HepG2 (cell line): Measurements from ENCODE around the gene CST3. TPM values are rescaled to one million over a fixed set of nuclear protein-coding genes. Genes with fewer than 3 reads are reported as not detected.

Source experiments
- AKAP8 ChIP-seq: sonication (generic); formaldehyde crosslinking; IDR thresholded peaks from 2 replicates; pipeline ENCODE4 v1.5.1; 2020; ENCODE audit warnings: mild to moderate bottlenecking, missing genetic modification reagents
- ARNT2 ChIP-seq: sonication (generic); formaldehyde crosslinking; IDR thresholded peaks from 2 replicates; pipeline ENCODE4 v1.8.0; 2022; ENCODE audit warnings: mild to moderate bottlenecking, low read depth, missing genetic modification reagents, moderate library complexity
- BCL6 ChIP-seq: IDR thresholded peaks from 2 replicates; pipeline ENCODE4 v1.6.1; 2016; ENCODE audit warnings: missing genetic modification reagents, missing compliant biosample characterization
- CHCHD3 ChIP-seq: sonication (generic); formaldehyde crosslinking; IDR thresholded peaks from 2 replicates; pipeline ENCODE4 v1.8.0; 2022; ENCODE audit warnings: mild to moderate bottlenecking, missing genetic modification reagents, moderate library complexity
- CHD4 ChIP-seq: fragments of 200-600 bp; sonication (generic); IDR thresholded peaks from 2 replicates; pipeline ENCODE4 v1.7.0; 2017; ENCODE audit warnings: mild to moderate bottlenecking, low read length, borderline replicate concordance
- GATAD2A ChIP-seq: IDR thresholded peaks from 2 replicates; pipeline ENCODE4 v1.6.1; 2016
- GZF1 ChIP-seq: sonication (generic); formaldehyde crosslinking; IDR thresholded peaks from 2 replicates; pipeline ENCODE4 v1.5.1; 2020; ENCODE audit warnings: mild to moderate bottlenecking, missing genetic modification reagents
- KDM6A ChIP-seq: IDR thresholded peaks from 2 replicates; pipeline ENCODE4 v1.6.1; 2016; ENCODE audit warnings: low read depth
- MAF1 ChIP-seq: sonication (generic); formaldehyde crosslinking; IDR thresholded peaks from 2 replicates; pipeline ENCODE4 v1.5.0; 2020; ENCODE audit warnings: missing genetic modification reagents, borderline replicate concordance
- MXI1 ChIP-seq: IDR thresholded peaks from 3 replicates; pipeline ENCODE4 v1.6.1; 2012; ENCODE audit warnings: low read depth, low read length, inconsistent platforms, borderline replicate concordance
- NCOA5 ChIP-seq: sonication (generic); formaldehyde crosslinking; IDR thresholded peaks from 2 replicates; pipeline ENCODE4 v1.4.0; 2020; ENCODE audit warnings: missing genetic modification reagents
- RARG ChIP-seq: sonication (generic); formaldehyde crosslinking; IDR thresholded peaks from 2 replicates; pipeline ENCODE4 v1.4.0; 2020; ENCODE audit warnings: low read depth, mild to moderate bottlenecking, missing genetic modification reagents
- RFX1 ChIP-seq: fragments of 450-650 bp; IDR thresholded peaks from 2 replicates; pipeline ENCODE4 v1.6.1; 2017
- SMARCC2 ChIP-seq: fragments of 450-650 bp; IDR thresholded peaks from 2 replicates; pipeline ENCODE4 v1.6.1; 2017; ENCODE audit warnings: antibody characterized with exemption, mild to moderate bottlenecking
- USF2 ChIP-seq, 2 experiments: sonication (generic) in 1 of 2; formaldehyde crosslinking in 1 of 2; IDR thresholded peaks; 2 replicates each; pipeline versions ENCODE4 v1.5.1 to v1.6.1; 2011 to 2020; ENCODE audit warnings: borderline replicate concordance in 1 of 2, low read depth in 1 of 2, low read length in 1 of 2, mild to moderate bottlenecking in 1 of 2, missing genetic modification reagents in 1 of 2, moderate library complexity in 1 of 2
- YEATS4 ChIP-seq: sonication (generic); formaldehyde crosslinking; IDR thresholded peaks from 2 replicates; pipeline ENCODE4 v1.4.0; 2020; ENCODE audit warnings: missing genetic modification reagents, borderline replicate concordance
- ZFP1 ChIP-seq: IDR thresholded peaks from 2 replicates; pipeline ENCODE4 v1.6.1; 2016
- ZNF367 ChIP-seq: sonication (generic); formaldehyde crosslinking; IDR thresholded peaks from 2 replicates; pipeline ENCODE4 v1.4.0; 2020; ENCODE audit warnings: missing genetic modification reagents, borderline replicate concordance
- ZNF468 ChIP-seq: sonication (generic); formaldehyde crosslinking; IDR thresholded peaks from 2 replicates; pipeline ENCODE4 v1.8.0; 2022; ENCODE audit warnings: mild to moderate bottlenecking, moderate library complexity, missing genetic modification reagents
- ZNF550 ChIP-seq: sonication (generic); formaldehyde crosslinking; IDR thresholded peaks from 2 replicates; pipeline ENCODE4 v1.4.0; 2020; ENCODE audit warnings: mild to moderate bottlenecking, missing genetic modification reagents, borderline replicate concordance
- ZNF703 ChIP-seq: sonication (generic); formaldehyde crosslinking; IDR thresholded peaks from 2 replicates; pipeline ENCODE4 v1.5.1; 2020; ENCODE audit warnings: missing genetic modification reagents, mild to moderate bottlenecking, moderate library complexity, borderline replicate concordance
- ZNF761 ChIP-seq: sonication (generic); formaldehyde crosslinking; conservative IDR thresholded peaks from 2 replicates; pipeline ENCODE4 v1.4.0; 2020; ENCODE audit warnings: mild to moderate bottlenecking, missing genetic modification reagents
- polyA plus RNA-seq, 8 experiments: library from polyadenylated mRNA; depleted of rRNA in 3 of 8; stranded (reverse) in 7 of 8; unstranded in 1 of 8; fragments of >200 nt; fragmentation: Illumina TruSeq in 4 of 8; extraction: Trizol in 4 of 8; gene quantifications; 2 replicates each; pipeline versions ENCODE4 v1.2.1 to v1.2.3, GENCODE V29; 2011 to 2016; ENCODE audit warnings: low read depth in 4 of 8, missing spikeins in 1 of 8, mixed read lengths in 1 of 8; ENCODE audit not compliant: insufficient read depth in 1 of 8
- total RNA-seq, 5 experiments: library from RNA; depleted of rRNA; stranded (reverse); fragments of >200 nt; fragmentation: Illumina TruSeq; extraction: Trizol; gene quantifications; 2 replicates each; pipeline ENCODE4 v1.2.3, GENCODE V29; 2016; ENCODE audit warnings: low read depth in 1 of 5
- TF ChIP-seq, protein P1 (sequence below): IDR thresholded peaks from 2 replicates; pipeline ENCODE4 v1.6.1; 2018; ENCODE audit warnings: missing genetic modification reagents
- TF ChIP-seq, protein P2 (sequence below): sonication (generic); formaldehyde crosslinking; IDR thresholded peaks from 2 replicates; pipeline ENCODE4 v1.8.1; 2022; ENCODE audit warnings: low read depth, mild to moderate bottlenecking, missing genetic modification reagents

Gene CST3
- total and polyA plus RNA-seq, 2 of the 13 experiments (the other 11 are each of a cell fraction or from before 2014, with no cell fraction given): 690 to 1,005 TPM

- TF ChIP-seq ZNF703 (CRISPR knock-in tag) (0 out of 2 replicates have a peak, but pooled peaks have one; percentile 62), YEATS4 (peak; percentile 99), ZNF468 (CRISPR knock-in tag) (peak; percentile 89; the same call in 1 of the 2 replicates), SMARCC2 (no peak), USF2 (IDR thresholded peaks at IDR 0.05; ENCODE audit: low read depth, low read length) (no peak), USF2 (CRISPR knock-in tag; IDR thresholded peaks at IDR 0.05; ENCODE audit: borderline replicate concordance) (peak; percentile 33; the same call in 1 of the 2 replicates), ZNF550 (CRISPR knock-in tag) (0 out of 2 replicates have a peak, but pooled peaks have one; percentile 67), NCOA5 (CRISPR knock-in tag) (no peak), RARG (CRISPR knock-in tag) (no peak), ARNT2 (CRISPR knock-in tag) (peak; percentile 91), KDM6A (0 out of 2 replicates have a peak, but pooled peaks have one; percentile 21), MAF1 (CRISPR knock-in tag) (peak; percentile 86; the same call in 1 of the 2 replicates), GZF1 (CRISPR knock-in tag) (no peak), ZFP1 (CRISPR knock-in tag) (no peak; the same call in 1 of the 2 replicates), ZNF367 (peak; percentile 90; the same call in 1 of the 2 replicates), CHD4 (no peak), MXI1 (peak; percentile 83; the same call in 2 of the 3 replicates), CHCHD3 (CRISPR knock-in tag) (peak; percentile 98), BCL6 (CRISPR knock-in tag) (peak; percentile 19), RFX1 (no peak), ZNF761 (peak; percentile 97), GATAD2A (CRISPR knock-in tag) (peak; percentile 48), AKAP8 (peak; percentile 89)
- TF ChIP-seq, protein P1, sequence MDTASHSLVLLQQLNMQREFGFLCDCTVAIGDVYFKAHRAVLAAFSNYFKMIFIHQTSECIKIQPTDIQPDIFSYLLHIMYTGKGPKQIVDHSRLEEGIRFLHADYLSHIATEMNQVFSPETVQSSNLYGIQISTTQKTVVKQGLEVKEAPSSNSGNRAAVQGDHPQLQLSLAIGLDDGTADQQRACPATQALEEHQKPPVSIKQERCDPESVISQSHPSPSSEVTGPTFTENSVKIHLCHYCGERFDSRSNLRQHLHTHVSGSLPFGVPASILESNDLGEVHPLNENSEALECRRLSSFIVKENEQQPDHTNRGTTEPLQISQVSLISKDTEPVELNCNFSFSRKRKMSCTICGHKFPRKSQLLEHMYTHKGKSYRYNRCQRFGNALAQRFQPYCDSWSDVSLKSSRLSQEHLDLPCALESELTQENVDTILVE (CRISPR knock-in tag): peak; percentile 14; the same call in 1 of the 2 replicates
- TF ChIP-seq, protein P2, sequence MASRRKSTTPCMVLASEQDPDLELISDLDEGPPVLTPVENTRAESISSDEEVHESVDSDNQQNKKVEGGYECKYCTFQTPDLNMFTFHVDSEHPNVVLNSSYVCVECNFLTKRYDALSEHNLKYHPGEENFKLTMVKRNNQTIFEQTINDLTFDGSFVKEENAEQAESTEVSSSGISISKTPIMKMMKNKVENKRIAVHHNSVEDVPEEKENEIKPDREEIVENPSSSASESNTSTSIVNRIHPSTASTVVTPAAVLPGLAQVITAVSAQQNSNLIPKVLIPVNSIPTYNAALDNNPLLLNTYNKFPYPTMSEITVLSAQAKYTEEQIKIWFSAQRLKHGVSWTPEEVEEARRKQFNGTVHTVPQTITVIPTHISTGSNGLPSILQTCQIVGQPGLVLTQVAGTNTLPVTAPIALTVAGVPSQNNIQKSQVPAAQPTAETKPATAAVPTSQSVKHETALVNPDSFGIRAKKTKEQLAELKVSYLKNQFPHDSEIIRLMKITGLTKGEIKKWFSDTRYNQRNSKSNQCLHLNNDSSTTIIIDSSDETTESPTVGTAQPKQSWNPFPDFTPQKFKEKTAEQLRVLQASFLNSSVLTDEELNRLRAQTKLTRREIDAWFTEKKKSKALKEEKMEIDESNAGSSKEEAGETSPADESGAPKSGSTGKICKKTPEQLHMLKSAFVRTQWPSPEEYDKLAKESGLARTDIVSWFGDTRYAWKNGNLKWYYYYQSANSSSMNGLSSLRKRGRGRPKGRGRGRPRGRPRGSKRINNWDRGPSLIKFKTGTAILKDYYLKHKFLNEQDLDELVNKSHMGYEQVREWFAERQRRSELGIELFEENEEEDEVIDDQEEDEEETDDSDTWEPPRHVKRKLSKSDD (CRISPR knock-in tag): peak; percentile 88; the same call in 1 of the 2 replicates
These were observed at the start of gene CST3 (continued) for GRCh38 chr20:23637282-23638221.
